ENCODE results near the gene RCBTB1. TPM values are rescaled to one million over a fixed set of nuclear protein-coding genes. Genes with fewer than 3 reads are reported as not detected.
A peak's percentile ranks its signal among the peaks of the same experiment; 100 is the strongest.
"Not testable (repeated sequence)": the region's sequence is repeated elsewhere in the genome, so short reads cannot be mapped to it uniquely, and the experiment has no call there.

The RCBTB1 gene
- polyA plus RNA-seq, 2 donors: 3.0 to 4.0 TPM

- no peaks in the 10 kb centered on the region for H3K9me3 ChIP-seq (ENCODE audit: control insufficient read depth in 2 of 2, insufficient read depth in 1 of 2, low read depth in 1 of 2, low read length in 1 of 2)
- peaks cover 0 to 3% of the 10 kb centered on the region in 2 donors for H3K4me1 ChIP-seq (ENCODE audit: control insufficient read depth in 2 of 2, insufficient read depth in 2 of 2, low read length in 1 of 2)
- peaks cover 0 to 3% of the 10 kb centered on the region in 2 donors for H3K36me3 ChIP-seq (ENCODE audit: control insufficient read depth in 2 of 2, insufficient read depth in 2 of 2, low read length in 1 of 2)
- H3K4me3 ChIP-seq (ENCODE audit: low read depth in 1 of 2, low read length in 2 of 2): no peak overlapping the region
- no peaks in the 10 kb centered on the region for H3K27me3 ChIP-seq (ENCODE audit: control insufficient read depth in 1 of 2, insufficient read depth in 2 of 2, low read length in 2 of 2)
- whole genome bisulfite sequencing, 2 donors: 60 to 68% methylated on average over 6 of the region's 6 CpGs
- H3K27ac ChIP-seq (ENCODE audit: low read depth in 2 of 2, low read length in 1 of 2): no peak overlapping the region
These were observed 85.3 kb downstream of the RCBTB1 start for GRCh38 chr13:49499889-49500660.

GRCh38 chr13:49498206-49498605, 87.2 kb downstream of the RCBTB1 start:
- no peaks in the 10 kb centered on the region for H3K27me3 ChIP-seq (ENCODE audit: control insufficient read depth in 1 of 2, insufficient read depth in 2 of 2, low read length in 2 of 2)
- H3K4me3 ChIP-seq (ENCODE audit: low read depth in 1 of 2, low read length in 2 of 2): no peak overlapping the region
- no peak overlapping the region for H3K27ac ChIP-seq (ENCODE audit: low read depth in 2 of 2, low read length in 1 of 2)
- WGBS, 2 donors: 71 to 73% methylated on average over 4 of the region's 4 CpGs
- peaks cover 0 to 3% of the 10 kb centered on the region in 2 donors for H3K4me1 ChIP-seq (ENCODE audit: control insufficient read depth in 2 of 2, insufficient read depth in 2 of 2, low read length in 1 of 2)
- peaks cover 0 to 1% of the 10 kb centered on the region in 2 donors for H3K36me3 ChIP-seq (ENCODE audit: control insufficient read depth in 2 of 2, insufficient read depth in 2 of 2, low read length in 1 of 2)
- H3K9me3 ChIP-seq (ENCODE audit: control insufficient read depth in 2 of 2, insufficient read depth in 1 of 2, low read depth in 1 of 2, low read length in 1 of 2): no peaks in the 10 kb centered on the region

- peak overlapping the region in 1 of 2 donors; percentile 71 for H3K27ac ChIP-seq (ENCODE audit: low read depth in 2 of 2, low read length in 1 of 2)
- H3K4me1 ChIP-seq (ENCODE audit: control insufficient read depth in 2 of 2, insufficient read depth in 2 of 2, low read length in 1 of 2): peaks cover 0 to 3% of the 10 kb centered on the region in 2 donors
- 83 to 85% methylated on average over 5 of the region's 5 CpGs for WGBS, 2 donors
- no peaks in the 10 kb centered on the region for H3K9me3 ChIP-seq (ENCODE audit: control insufficient read depth in 2 of 2, insufficient read depth in 1 of 2, low read depth in 1 of 2, low read length in 1 of 2)
- no peaks in the 10 kb centered on the region for H3K27me3 ChIP-seq (ENCODE audit: control insufficient read depth in 1 of 2, insufficient read depth in 2 of 2, low read length in 2 of 2)
- H3K36me3 ChIP-seq (ENCODE audit: control insufficient read depth in 2 of 2, insufficient read depth in 2 of 2, low read length in 1 of 2): no peaks in the 10 kb centered on the region
- no peak overlapping the region for H3K4me3 ChIP-seq (ENCODE audit: low read depth in 1 of 2, low read length in 2 of 2)
These were observed 88.1 kb downstream of the RCBTB1 start for GRCh38 chr13:49497272-49497671.

- not testable (repeated sequence) for H3K9me3 ChIP-seq (ENCODE audit: control insufficient read depth in 2 of 2, insufficient read depth in 1 of 2, low read depth in 1 of 2, low read length in 1 of 2); H3K36me3 ChIP-seq (ENCODE audit: control insufficient read depth in 2 of 2, insufficient read depth in 2 of 2, low read length in 1 of 2); H3K4me1 ChIP-seq (ENCODE audit: control insufficient read depth in 2 of 2, insufficient read depth in 2 of 2, low read length in 1 of 2); H3K27me3 ChIP-seq (ENCODE audit: control insufficient read depth in 1 of 2, insufficient read depth in 2 of 2, low read length in 2 of 2); H3K4me3 ChIP-seq (ENCODE audit: low read depth in 1 of 2, low read length in 2 of 2)
- 71 to 72% methylated on average over 11 of the region's 11 CpGs for WGBS, 2 donors
- peak overlapping the region; percentile 54 to 97 for H3K27ac ChIP-seq (ENCODE audit: low read depth in 2 of 2, low read length in 1 of 2)
These were observed 88.5 kb downstream of the RCBTB1 start for GRCh38 chr13:49496837-49497236.

GRCh38 chr13:49495783-49496762, 89.3 kb downstream of the RCBTB1 start, which contains the start of gene PHF11:
TSS of gene PHF11 (plus strand) at chr13:49495953. CDS start at chr13:49496002, 49 bp downstream.
- H3K4me3 ChIP-seq (ENCODE audit: low read depth in 1 of 2, low read length in 2 of 2): peak within 1 kb of the TSS; percentile 49 to 60
- 3 to 4% methylated on average over 50 to 71 of the region's 71 CpGs for WGBS, 2 donors
- no peaks in the 10 kb centered on the region for H3K36me3 ChIP-seq (ENCODE audit: control insufficient read depth in 2 of 2, insufficient read depth in 2 of 2, low read length in 1 of 2)
- no peaks in the 10 kb centered on the region for H3K27me3 ChIP-seq (ENCODE audit: control insufficient read depth in 1 of 2, insufficient read depth in 2 of 2, low read length in 2 of 2)
- H3K27ac ChIP-seq (ENCODE audit: low read depth in 2 of 2, low read length in 1 of 2): peak within 1 kb of the TSS; percentile 97
- peaks cover 0 to 3% of the 10 kb centered on the region in 2 donors for H3K4me1 ChIP-seq (ENCODE audit: control insufficient read depth in 2 of 2, insufficient read depth in 2 of 2, low read length in 1 of 2)
- H3K9me3 ChIP-seq (ENCODE audit: control insufficient read depth in 2 of 2, insufficient read depth in 1 of 2, low read depth in 1 of 2, low read length in 1 of 2): no peaks in the 10 kb centered on the region

GRCh38 chr13:49494645-49495044, 90.7 kb downstream of the RCBTB1 start:
- Histone ChIP-seq H3K36me3 (ENCODE audit: control insufficient read depth in 2 of 2, insufficient read depth in 2 of 2, low read length in 1 of 2) (no peaks in the 10 kb centered on the region), H3K27ac (ENCODE audit: low read depth in 2 of 2, low read length in 1 of 2) (peak overlapping the region in 1 of 2 donors; percentile 97), H3K4me3 (ENCODE audit: low read depth in 1 of 2, low read length in 2 of 2) (peak overlapping the region in 1 of 2 donors; percentile 49), H3K9me3 (ENCODE audit: control insufficient read depth in 2 of 2, insufficient read depth in 1 of 2, low read depth in 1 of 2, low read length in 1 of 2) (no peaks in the 10 kb centered on the region), H3K27me3 (ENCODE audit: control insufficient read depth in 1 of 2, insufficient read depth in 2 of 2, low read length in 2 of 2) (no peaks in the 10 kb centered on the region), H3K4me1 (ENCODE audit: control insufficient read depth in 2 of 2, insufficient read depth in 2 of 2, low read length in 1 of 2) (peaks cover 0 to 3% of the 10 kb centered on the region in 2 donors)
- WGBS, 2 donors: 40 to 43% methylated on average over 2 of the region's 2 CpGs

GRCh38 chr13:49488563-49488962, 96.8 kb downstream of the RCBTB1 start:
- WGBS, 2 donors: 86 to 87% methylated on average over 2 of the region's 2 CpGs

More at GRCh38 chr13:49488563-49488962, 96.8 kb downstream of the RCBTB1 start:
- Histone ChIP-seq H3K4me3 (ENCODE audit: low read depth in 1 of 2, low read length in 2 of 2) (no peak overlapping the region), H3K36me3 (ENCODE audit: control insufficient read depth in 2 of 2, insufficient read depth in 2 of 2, low read length in 1 of 2) (no peaks in the 10 kb centered on the region), H3K27me3 (ENCODE audit: control insufficient read depth in 1 of 2, insufficient read depth in 2 of 2, low read length in 2 of 2) (no peaks in the 10 kb centered on the region), H3K4me1 (ENCODE audit: control insufficient read depth in 2 of 2, insufficient read depth in 2 of 2, low read length in 1 of 2) (no peaks in the 10 kb centered on the region), H3K27ac (ENCODE audit: low read depth in 2 of 2, low read length in 1 of 2) (no peak overlapping the region), H3K9me3 (ENCODE audit: control insufficient read depth in 2 of 2, insufficient read depth in 1 of 2, low read depth in 1 of 2, low read length in 1 of 2) (no peaks in the 10 kb centered on the region)

Other genes with a start within 250 kb of the RCBTB1 start
- 10 to 100 TPM in 1 of 2 donors, 1 to 10 TPM in 1; 9.8 to 15.9 TPM for gene CAB39L, start 141.5 kb downstream of the RCBTB1 start, polyA plus RNA-seq
- 1 to 10 TPM; 2.0 to 2.1 TPM for gene SETDB2, start 141.3 kb downstream of the RCBTB1 start, polyA plus RNA-seq
- 10 to 100 TPM; 24.5 to 55.4 TPM for gene PHF11, start 89.6 kb downstream of the RCBTB1 start, polyA plus RNA-seq
- gene ARL11, start 42.9 kb upstream of the RCBTB1 start, polyA plus RNA-seq: 1 to 10 TPM; 1.3 to 2.0 TPM
- 10 to 100 TPM; 53.0 to 73.6 TPM for gene EBPL, start 105.9 kb upstream of the RCBTB1 start, polyA plus RNA-seq
- 10 to 100 TPM; 11.7 to 15.0 TPM for gene KPNA3, start 207.1 kb upstream of the RCBTB1 start, polyA plus RNA-seq

Measured in esophagus (tissue), 2 donors.